Stomach (tissue), 9 donors: ENCODE data around the gene RSBN1L. TPM values are rescaled to one million over a fixed set of nuclear protein-coding genes. Genes with fewer than 3 reads are reported as not detected.

Experiments used
- DNase-seq, 2 donors: peaks; one replicate each; pipeline versions ENCODE4 v3.0.0 to v3.0.0-alpha.2; 2013 to 2019
- H3K27ac ChIP-seq, 5 donors: fragments of 200-600 bp in 4 of 5; sonication (generic) in 4 of 5; one replicate each; pipeline ENCODE4 v1.5.1; 2013 to 2019; ENCODE audit warnings: mild to moderate bottlenecking in 1 of 5, moderate library complexity in 1 of 5
- H3K27me3 ChIP-seq, 3 donors: fragments of 200-600 bp; sonication (generic); one replicate each; pipeline ENCODE4 v1.5.1; 2017 to 2019; ENCODE audit warnings: mixed run types in 1 of 3
- H3K36me3 ChIP-seq, 4 donors: fragments of 200-600 bp; sonication (generic); 1 replicate in 3 of 4; 2 replicates in 1 of 4; pipeline ENCODE4 v1.5.1; 2016 to 2019
- H3K4me1 ChIP-seq, 4 donors: fragments of 200-600 bp; sonication (generic); one replicate each; pipeline ENCODE4 v1.5.1; 2016 to 2019
- H3K4me3 ChIP-seq, 4 donors: fragments of 200-600 bp; sonication (generic) in 3 of 4; one replicate each; pipeline ENCODE4 v1.5.1; 2016 to 2019; ENCODE audit warnings: mild to moderate bottlenecking in 1 of 4
- H3K9me3 ChIP-seq, 4 donors: fragments of 200-600 bp; sonication (generic); one replicate each; pipeline ENCODE4 v1.5.1; 2016 to 2019
- CTCF ChIP-seq, 7 experiments: fragments of 450-650 bp in 4 of 7; fragments of 200-600 bp in 3 of 7; sonication (generic) in 3 of 7; IDR thresholded peaks; one replicate each; pipeline ENCODE4 v1.5.1; 2016 to 2019; ENCODE audit warnings: antibody characterized with exemption in 7 of 7, control low read depth in 2 of 7, mild to moderate bottlenecking in 1 of 7
- EP300 ChIP-seq: sonication (generic); formaldehyde crosslinking; IDR thresholded peaks from one replicate; pipeline ENCODE4 v1.6.1; 2017; ENCODE audit warnings: antibody characterized with exemption
- POLR2A ChIP-seq, 4 donors: fragments of 450-650 bp; IDR thresholded peaks; one replicate each; pipeline ENCODE4 v1.6.1; 2016; ENCODE audit warnings: antibody characterized with exemption in 4 of 4, control low read depth in 2 of 4, mild to moderate bottlenecking in 1 of 4, moderate library complexity in 1 of 4
- POLR2AphosphoS5 ChIP-seq, 3 donors: sonication (generic); formaldehyde crosslinking; IDR thresholded peaks; one replicate each; pipeline ENCODE4 v1.6.1; 2016; ENCODE audit warnings: antibody characterized with exemption in 3 of 3
- WGBS, 5 donors: extraction: QIAGEN DNeasy Blood & Tissue Kit in 3 of 5; methylation state at CpG; one replicate each; pipeline versions ENCODE4 v1.1.5 to v1.1.7; 2013 to 2018; 5-methylcytosine and 5-hydroxymethylcytosine counted together
- intact Hi-C: fragments of 100-400 bp; cut with DNase I; formaldehyde crosslinking; loops from one replicate; pipeline ENCODE4 v1.15.1; 2023; ENCODE audit warnings: low total_unique reads
- polyA plus RNA-seq, 3 donors: library from polyadenylated mRNA; stranded (reverse); fragments of 200-250 nt; gene quantifications; one replicate each; pipeline ENCODE4 v1.2.3, GENCODE V29; 2013
- total RNA-seq, 5 donors: library from RNA; depleted of rRNA; stranded (reverse); fragments of >200 nt; gene quantifications; one replicate each; pipeline versions ENCODE4 v1.1.0 to v1.2.3, GENCODE V29; 2014 to 2016
- donor health status: healthy with polysubstance abuse.
- donor health status: Bipolar disorder and iron deficiency.
- donor health status: healthy.

Gene RSBN1L
- total and polyA plus RNA-seq, 8 donors, result 4.2 to 68.3 (median 11.6) TPM

- 84 to 93% (median 86%) methylated on average over 8 of the region's 8 CpGs for WGBS, 5 donors
- intact Hi-C loops, result no loop called here
- Histone ChIP-seq H3K4me3 (no peak overlapping the region), H3K36me3 (peaks cover 12 to 77% (median 58%) of the 10 kb centered on the region in 4 donors), H3K9me3 (no peaks in the 10 kb centered on the region), H3K4me1 (peaks cover 7 to 21% (median 9%) of the 10 kb centered on the region in 4 donors), H3K27me3 (no peaks in the 10 kb centered on the region), H3K27ac (no peak overlapping the region)
- TF ChIP-seq EP300 (no peak), POLR2A (IDR thresholded peaks at IDR 0.05) (no peak), POLR2AphosphoS5 (IDR thresholded peaks at IDR 0.05) (no peak), CTCF (IDR thresholded peaks at IDR 0.05) (no peak)
- DNase-seq, result no peak
Observed at GRCh38 chr7:77770316-77770715, 74.1 kb downstream of the RSBN1L start.

DNA sequence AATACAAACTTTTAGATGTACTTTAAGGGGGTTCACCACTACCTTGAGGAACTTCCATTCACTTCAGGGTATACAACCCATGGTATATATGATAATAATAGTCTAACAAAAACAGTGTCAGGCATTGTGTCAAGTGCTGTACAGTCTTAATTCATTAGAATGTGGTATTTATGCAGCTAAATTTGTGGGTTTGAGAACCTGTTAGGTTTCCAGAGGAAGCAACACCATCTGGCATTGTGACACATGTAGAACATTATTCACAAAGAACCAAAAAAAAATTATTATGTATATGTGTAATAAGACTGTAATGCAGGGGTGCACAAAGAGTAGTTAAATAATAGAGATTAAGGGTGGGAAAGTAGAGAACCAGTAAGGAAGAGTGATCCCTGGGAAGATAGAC lies 75.6 kb downstream of the RSBN1L start:
- no peaks in the 10 kb centered on the region for H3K9me3 ChIP-seq
- DNase-seq, result no peak
- H3K4me3 ChIP-seq, result no peak overlapping the region
- H3K27ac ChIP-seq, result no peak overlapping the region
- peaks cover 12 to 92% (median 74%) of the 10 kb centered on the region in 4 donors for H3K36me3 ChIP-seq
- no peaks in the 10 kb centered on the region for H3K27me3 ChIP-seq
- TF ChIP-seq CTCF (IDR thresholded peaks at IDR 0.05) (no peak), POLR2AphosphoS5 (IDR thresholded peaks at IDR 0.05) (no peak), POLR2A (IDR thresholded peaks at IDR 0.05) (no peak), EP300 (no peak)
- H3K4me1 ChIP-seq, result peaks cover 0 to 5% (median 0%) of the 10 kb centered on the region in 4 donors
- intact Hi-C loops, result no loop called here

GRCh38 chr7:77778535-77778934 lies 82.3 kb downstream of the RSBN1L start:
- intact Hi-C loops, result no loop called here
- Histone ChIP-seq H3K4me3 (no peak overlapping the region), H3K36me3 (peaks cover 11 to 78% (median 74%) of the 10 kb centered on the region in 4 donors), H3K27ac (no peak overlapping the region), H3K4me1 (peaks cover 0 to 9% (median 3%) of the 10 kb centered on the region in 4 donors), H3K27me3 (no peaks in the 10 kb centered on the region), H3K9me3 (no peaks in the 10 kb centered on the region)
- no peak for DNase-seq
- 93 to 98% (median 96%) methylated on average over 2 of the region's 2 CpGs for WGBS, 5 donors
- no peak for TF ChIP-seq EP300
- no peak for TF ChIP-seq POLR2AphosphoS5 (IDR thresholded peaks at IDR 0.05)
- no peak for TF ChIP-seq POLR2A (IDR thresholded peaks at IDR 0.05)
- no peak for TF ChIP-seq CTCF (IDR thresholded peaks at IDR 0.05)

- H3K4me3 ChIP-seq, result no peak overlapping the region
- no peak for DNase-seq
- intact Hi-C loops, result no loop called here
- H3K27ac ChIP-seq, result no peak overlapping the region
- H3K36me3 ChIP-seq, result peaks cover 3 to 63% (median 39%) of the 10 kb centered on the region in 4 donors
- 89 to 94% (median 92%) methylated on average over 4 of the region's 4 CpGs for WGBS, 5 donors
- no peaks in the 10 kb centered on the region for H3K9me3 ChIP-seq
- peaks cover 0 to 9% (median 3%) of the 10 kb centered on the region in 4 donors for H3K4me1 ChIP-seq
- no peak for TF ChIP-seq CTCF (IDR thresholded peaks at IDR 0.05)
- TF ChIP-seq POLR2A (IDR thresholded peaks at IDR 0.05), result no peak
- TF ChIP-seq EP300, result no peak
- TF ChIP-seq POLR2AphosphoS5 (IDR thresholded peaks at IDR 0.05), result no peak
- H3K27me3 ChIP-seq, result no peaks in the 10 kb centered on the region
Observed at GRCh38 chr7:77782383-77782782, 86.1 kb downstream of the RSBN1L start.
